Measurements from ENCODE around the gene MORF4L2. TPM values are rescaled to one million over a fixed set of nuclear protein-coding genes. Genes with fewer than 3 reads are reported as not detected.

The MORF4L2 gene
- total RNA-seq, 5 donors from 2014 or later (not counting 1 experiment from before 2014, with no cell fraction given) = 72.4 to 152 (median 86.9) TPM

DNA sequence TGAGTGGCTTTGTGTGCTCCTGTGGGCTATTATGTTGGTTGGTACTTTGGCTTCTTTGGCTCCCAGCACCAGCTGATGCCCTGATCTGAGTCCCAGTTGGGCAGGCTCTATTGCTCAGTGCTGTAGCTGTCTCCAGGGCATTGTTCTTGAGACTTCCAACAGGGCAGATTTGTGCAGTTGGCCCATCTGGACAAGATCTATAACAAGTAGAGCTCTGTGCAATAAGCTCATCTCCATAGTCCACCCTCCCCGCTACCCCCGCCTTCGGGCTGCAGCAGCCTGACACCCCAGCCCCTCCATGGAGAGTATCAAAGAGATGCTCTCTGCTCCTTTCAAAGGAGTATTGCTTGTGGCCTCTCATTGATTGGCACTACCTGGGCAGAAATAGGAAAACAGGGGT lies 18.4 kb upstream of the MORF4L2 start:
- POLR2A ChIA-PET = no interaction called here
- H3K27ac ChIP-seq (ENCODE audit: low read length) = no peak overlapping the region
- H3K27ac Mint-ChIP-seq = no peak overlapping the region
- no peak overlapping the region for H3K4me3 Mint-ChIP-seq
- H3K4me1 Mint-ChIP-seq = no peaks in the 10 kb centered on the region
- no peaks in the 10 kb centered on the region for H3K36me3 Mint-ChIP-seq
- H3K27me3 ChIP-seq (replicated peaks in 1 of 2; ENCODE audit: control insufficient read depth in 2 of 2, extremely low read depth in 1 of 2, insufficient read depth in 2 of 2, low read length in 1 of 2) = peaks cover 0 to 4% of the 10 kb centered on the region in 2 experiments
- H3K27me3 Mint-ChIP-seq = peaks cover 0 to 47% of the 10 kb centered on the region in 2 donors
- H3K9me3 Mint-ChIP-seq = no peaks in the 10 kb centered on the region
- no peak overlapping the region for H3K4me3 ChIP-seq (ENCODE audit: control insufficient read depth in 1 of 2, extremely low read depth in 1 of 2, low read length in 1 of 2)
- no CpG with 5 or more reads among the region's 3 CpGs for WGBS (ENCODE audit: insufficient coverage)
- DNase-seq = no peak
- no peaks in the 10 kb centered on the region for H3K36me3 ChIP-seq (ENCODE audit: control insufficient read depth in 2 of 2, extremely low read depth in 1 of 2, insufficient read depth in 1 of 2, low read length in 1 of 2)
- H3K9me3 ChIP-seq = no peaks in the 10 kb centered on the region
- CTCF ChIA-PET = no interaction called here
- ATAC-seq (replicated peaks in 1 of 4) = no peak
- no peaks in the 10 kb centered on the region for H3K4me1 ChIP-seq (ENCODE audit: control insufficient read depth in 1 of 2, extremely low read depth in 1 of 2, insufficient read depth in 2 of 2, low read length in 2 of 2)

DNA sequence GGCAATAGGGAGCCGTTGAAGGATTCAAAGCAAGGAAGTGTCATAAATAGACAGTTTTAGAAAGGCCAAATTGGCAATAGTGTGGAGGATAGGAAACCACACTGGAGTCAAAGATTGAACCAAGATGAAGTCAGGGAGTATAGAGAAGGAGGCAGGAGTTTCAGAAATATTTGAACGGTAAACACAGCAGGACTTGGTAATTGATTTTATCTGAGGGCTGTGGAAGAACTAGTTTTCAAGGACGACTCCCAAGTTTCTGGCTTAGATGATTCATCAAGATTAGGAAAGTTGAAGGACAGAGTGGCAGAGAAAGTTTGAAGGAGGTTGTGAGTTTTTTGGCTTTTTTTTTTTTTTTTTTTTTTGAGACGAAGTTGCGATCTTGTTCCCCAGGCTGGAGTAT lies 12.7 kb upstream of the MORF4L2 start:
- no peaks in the 10 kb centered on the region for H3K9me3 Mint-ChIP-seq
- H3K27me3 Mint-ChIP-seq = peaks cover 5 to 36% of the 10 kb centered on the region in 2 donors
- no peaks in the 10 kb centered on the region for H3K4me1 Mint-ChIP-seq
- no peak overlapping the region for H3K4me3 Mint-ChIP-seq
- no peak overlapping the region for H3K27ac Mint-ChIP-seq
- Histone ChIP-seq H3K4me3 (ENCODE audit: control insufficient read depth in 1 of 2, extremely low read depth in 1 of 2, low read length in 1 of 2) (no peak overlapping the region), H3K4me1 (ENCODE audit: control insufficient read depth in 1 of 2, extremely low read depth in 1 of 2, insufficient read depth in 2 of 2, low read length in 2 of 2) (no peaks in the 10 kb centered on the region), H3K9me3 (no peaks in the 10 kb centered on the region), H3K27ac (ENCODE audit: low read length) (no peak overlapping the region), H3K36me3 (ENCODE audit: control insufficient read depth in 2 of 2, extremely low read depth in 1 of 2, insufficient read depth in 1 of 2, low read length in 1 of 2) (no peaks in the 10 kb centered on the region), H3K27me3 (replicated peaks in 1 of 2; ENCODE audit: control insufficient read depth in 2 of 2, extremely low read depth in 1 of 2, insufficient read depth in 2 of 2, low read length in 1 of 2) (no peaks in the 10 kb centered on the region)
- ATAC-seq (replicated peaks in 1 of 4) (no peak), DNase-seq (no peak)
- CTCF ChIA-PET = interaction anchor here in 1 of 2 donors (0.6 kb wide), 1 partner anchor 224 kb away, joined by 6 read pairs; no protein-coding TSS in a partner anchor
- H3K36me3 Mint-ChIP-seq = no peaks in the 10 kb centered on the region
- POLR2A ChIA-PET = no interaction called here
- WGBS (ENCODE audit: insufficient coverage) = 74% methylated on average over 3 of the region's 5 CpGs

DNA sequence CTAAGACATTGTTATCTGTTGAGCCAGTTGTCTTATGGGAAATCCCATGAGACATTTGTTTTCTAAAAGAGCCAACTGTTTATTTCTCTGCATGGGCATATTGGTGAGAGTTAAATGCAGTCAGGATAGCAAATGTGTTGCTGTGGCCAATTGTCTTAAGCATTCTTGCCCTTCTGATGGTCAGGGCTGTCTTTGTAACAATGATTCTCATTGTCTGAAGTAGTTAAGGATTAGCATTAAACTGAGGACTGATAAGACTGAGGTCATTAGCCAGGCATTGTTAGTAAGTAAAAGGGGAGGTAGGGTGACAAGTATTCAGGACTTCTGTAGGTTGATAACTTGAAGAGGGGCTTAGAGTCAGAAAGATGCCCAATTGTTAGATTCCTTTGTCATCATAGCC lies 11.2 kb upstream of the MORF4L2 start:
- Mint-ChIP-seq H3K36me3 (no peaks in the 10 kb centered on the region), H3K4me3 (no peak overlapping the region), H3K27me3 (peaks cover 5 to 22% of the 10 kb centered on the region in 2 donors), H3K27ac (no peak overlapping the region), H3K9me3 (no peaks in the 10 kb centered on the region), H3K4me1 (no peaks in the 10 kb centered on the region)
- H3K36me3 ChIP-seq (ENCODE audit: control insufficient read depth in 2 of 2, extremely low read depth in 1 of 2, insufficient read depth in 1 of 2, low read length in 1 of 2) = no peaks in the 10 kb centered on the region
- H3K27ac ChIP-seq (ENCODE audit: low read length) = no peak overlapping the region
- H3K4me1 ChIP-seq (ENCODE audit: control insufficient read depth in 1 of 2, extremely low read depth in 1 of 2, insufficient read depth in 2 of 2, low read length in 2 of 2) = no peaks in the 10 kb centered on the region
- ATAC-seq (replicated peaks in 1 of 4) = no peak
- H3K27me3 ChIP-seq (replicated peaks in 1 of 2; ENCODE audit: control insufficient read depth in 2 of 2, extremely low read depth in 1 of 2, insufficient read depth in 2 of 2, low read length in 1 of 2) = no peaks in the 10 kb centered on the region
- no peak for DNase-seq
- no peaks in the 10 kb centered on the region for H3K9me3 ChIP-seq
- H3K4me3 ChIP-seq (ENCODE audit: control insufficient read depth in 1 of 2, extremely low read depth in 1 of 2, low read length in 1 of 2) = no peak overlapping the region
- POLR2A ChIA-PET = no interaction called here
- CTCF ChIA-PET = no interaction called here

DNA sequence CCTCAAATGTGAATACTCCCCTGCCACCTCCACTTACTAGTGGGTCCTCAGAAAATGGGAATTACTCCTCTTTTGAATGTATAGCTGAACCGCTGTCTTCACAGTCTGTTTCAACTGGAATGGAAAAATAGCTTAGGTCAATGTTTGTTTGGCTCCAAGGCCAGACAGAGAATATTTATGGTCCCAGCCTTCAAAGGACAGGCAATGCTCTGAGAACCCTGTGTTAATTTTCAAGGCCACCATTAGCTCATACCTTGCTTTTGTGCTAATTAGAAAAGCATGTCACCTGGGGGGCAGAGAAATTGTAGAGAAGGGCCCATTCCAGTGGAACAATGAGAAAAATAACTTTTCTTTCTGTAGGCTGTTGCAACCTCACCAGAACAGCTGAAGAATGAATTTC lies 4.6 kb upstream of the MORF4L2 start:
- H3K4me3 Mint-ChIP-seq = no peak overlapping the region
- no CpG with 5 or more reads among the region's 1 CpG for WGBS (ENCODE audit: insufficient coverage)
- Histone ChIP-seq H3K4me3 (ENCODE audit: control insufficient read depth in 1 of 2, extremely low read depth in 1 of 2, low read length in 1 of 2) (no peak overlapping the region), H3K27ac (ENCODE audit: low read length) (no peak overlapping the region), H3K9me3 (no peaks in the 10 kb centered on the region), H3K4me1 (ENCODE audit: control insufficient read depth in 1 of 2, extremely low read depth in 1 of 2, insufficient read depth in 2 of 2, low read length in 2 of 2) (peaks cover 0 to 4% of the 10 kb centered on the region in 2 experiments), H3K27me3 (replicated peaks in 1 of 2; ENCODE audit: control insufficient read depth in 2 of 2, extremely low read depth in 1 of 2, insufficient read depth in 2 of 2, low read length in 1 of 2) (no peaks in the 10 kb centered on the region), H3K36me3 (ENCODE audit: control insufficient read depth in 2 of 2, extremely low read depth in 1 of 2, insufficient read depth in 1 of 2, low read length in 1 of 2) (no peaks in the 10 kb centered on the region)
- no peak overlapping the region for H3K27ac Mint-ChIP-seq
- POLR2A ChIA-PET = no interaction called here
- H3K9me3 Mint-ChIP-seq = no peaks in the 10 kb centered on the region
- H3K4me1 Mint-ChIP-seq = no peaks in the 10 kb centered on the region
- DNase-seq (no peak), ATAC-seq (replicated peaks in 1 of 4) (no peak)
- no peaks in the 10 kb centered on the region for H3K27me3 Mint-ChIP-seq
- no peaks in the 10 kb centered on the region for H3K36me3 Mint-ChIP-seq
- CTCF ChIA-PET = no interaction called here

DNA sequence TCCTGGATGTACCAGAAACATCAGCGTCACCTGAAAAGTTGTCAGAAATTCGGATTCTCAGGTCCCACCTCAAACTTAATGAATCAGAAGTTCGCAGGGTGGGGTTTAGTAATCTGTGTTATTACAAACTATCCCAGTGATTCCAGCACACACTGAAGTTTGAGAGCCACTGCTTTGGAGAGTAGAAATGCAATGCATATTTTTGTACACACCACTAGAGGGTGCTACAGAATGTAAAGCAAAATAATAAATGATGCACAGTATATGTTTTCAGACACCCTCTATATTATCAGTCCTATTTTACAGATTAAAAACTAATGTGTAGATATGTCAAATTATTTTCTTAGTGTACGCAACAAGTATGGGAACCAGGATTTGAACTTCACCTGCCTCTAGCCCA lies 2.4 kb upstream of the MORF4L2 start:
- peaks cover 5 to 8% (median 8%) of the 10 kb centered on the region in 3 donors for H3K4me1 Mint-ChIP-seq
- POLR2A ChIA-PET = no interaction called here
- WGBS (ENCODE audit: insufficient coverage) = no CpG with 5 or more reads among the region's 4 CpGs
- no peak overlapping the region for H3K27ac Mint-ChIP-seq
- H3K27me3 Mint-ChIP-seq = peaks cover 0 to 4% of the 10 kb centered on the region in 2 donors
- DNase-seq (peak in 2 of 35 experiments; percentile 4 to 41), ATAC-seq (replicated peaks in 1 of 4) (no peak)
- Histone ChIP-seq H3K27ac (ENCODE audit: low read length) (no peak overlapping the region), H3K4me3 (ENCODE audit: control insufficient read depth in 1 of 2, extremely low read depth in 1 of 2, low read length in 1 of 2) (no peak overlapping the region), H3K4me1 (ENCODE audit: control insufficient read depth in 1 of 2, extremely low read depth in 1 of 2, insufficient read depth in 2 of 2, low read length in 2 of 2) (peaks cover 0 to 4% of the 10 kb centered on the region in 2 experiments), H3K27me3 (replicated peaks in 1 of 2; ENCODE audit: control insufficient read depth in 2 of 2, extremely low read depth in 1 of 2, insufficient read depth in 2 of 2, low read length in 1 of 2) (no peaks in the 10 kb centered on the region), H3K36me3 (ENCODE audit: control insufficient read depth in 2 of 2, extremely low read depth in 1 of 2, insufficient read depth in 1 of 2, low read length in 1 of 2) (peaks cover 0 to 3% of the 10 kb centered on the region in 2 donors), H3K9me3 (no peaks in the 10 kb centered on the region)
- CTCF ChIA-PET = interaction anchor here in 1 of 2 donors (0.7 kb wide), 1 partner anchor 966 kb away, joined by 4 read pairs; no protein-coding TSS in a partner anchor
- H3K9me3 Mint-ChIP-seq = no peaks in the 10 kb centered on the region
- peaks cover 5% of the 10 kb centered on the region for H3K36me3 Mint-ChIP-seq
- H3K4me3 Mint-ChIP-seq = peak overlapping the region in 1 of 3 donors; percentile 38

DNA sequence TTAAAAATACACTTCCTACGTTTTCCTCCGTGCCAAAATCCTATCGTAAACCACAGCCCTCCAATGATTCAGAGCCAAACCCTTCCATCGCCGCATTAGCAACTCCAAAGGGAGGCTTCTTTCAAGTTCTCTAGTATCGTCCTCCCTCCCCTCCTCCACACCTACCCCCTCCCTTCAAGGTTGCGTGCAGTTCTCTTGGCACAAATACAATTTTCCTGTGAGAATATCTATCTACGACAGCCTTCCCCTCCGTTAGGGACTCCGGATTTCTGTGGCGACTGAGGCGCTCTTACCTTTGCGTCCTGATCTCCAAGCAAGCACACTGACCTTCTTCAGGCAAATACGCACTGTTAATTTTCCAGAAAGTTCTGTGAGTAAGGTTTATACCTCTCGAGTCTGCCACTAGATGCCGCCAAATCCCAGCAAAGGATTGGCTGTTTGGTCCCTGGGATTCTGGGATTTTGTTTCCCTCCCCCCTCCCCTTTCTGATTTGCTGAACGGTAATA lies 1.2 kb upstream of the MORF4L2 start:
- Mint-ChIP-seq H3K9me3 (no peaks in the 10 kb centered on the region), H3K27me3 (peaks cover 0 to 8% of the 10 kb centered on the region in 2 donors), H3K36me3 (peaks cover 9% of the 10 kb centered on the region), H3K4me1 (peaks cover 5 to 12% (median 8%) of the 10 kb centered on the region in 3 donors), H3K4me3 (no peak overlapping the region), H3K27ac (no peak overlapping the region)
- Histone ChIP-seq H3K9me3 (no peaks in the 10 kb centered on the region), H3K27me3 (replicated peaks in 1 of 2; ENCODE audit: control insufficient read depth in 2 of 2, extremely low read depth in 1 of 2, insufficient read depth in 2 of 2, low read length in 1 of 2) (no peaks in the 10 kb centered on the region), H3K4me3 (ENCODE audit: control insufficient read depth in 1 of 2, extremely low read depth in 1 of 2, low read length in 1 of 2) (peak overlapping the region; percentile 78 to 86), H3K4me1 (ENCODE audit: control insufficient read depth in 1 of 2, extremely low read depth in 1 of 2, insufficient read depth in 2 of 2, low read length in 2 of 2) (peaks cover 0 to 4% of the 10 kb centered on the region in 2 experiments), H3K27ac (ENCODE audit: low read length) (peak overlapping the region; percentile 98), H3K36me3 (ENCODE audit: control insufficient read depth in 2 of 2, extremely low read depth in 1 of 2, insufficient read depth in 1 of 2, low read length in 1 of 2) (peaks cover 0 to 9% of the 10 kb centered on the region in 2 donors)
- ATAC-seq (replicated peaks in 1 of 4) (no peak), DNase-seq (peak in 33 of 35 experiments; percentile 4 to 67 (median 29))
- ChIA-PET CTCF (interaction anchor here in 1 of 2 donors (0.7 to 1.0 kb wide), 4 partner anchors 22 to 469 kb away, joined by 3 to 7 read pairs (median 4); no protein-coding TSS in a partner anchor), POLR2A (interaction anchor here (0.6 kb wide), 2 partner anchors 16 to 59 kb away, joined by 5 to 12 read pairs; no protein-coding TSS in a partner anchor)
- no CpG with 5 or more reads among the region's 17 CpGs for WGBS (ENCODE audit: insufficient coverage)
